ENCODE data around the gene SPX.

- no peak for TF ChIP-seq CTCF (IDR thresholded peaks at IDR 0.05 in 4 of 5, conservative IDR thresholded peaks at IDR 0.05 in 1 of 5)
- no peak for TF ChIP-seq POLR2A (IDR thresholded peaks at IDR 0.05)
Measured at GRCh38 chr12:21542403-21542802, 16.3 kb downstream of the SPX start.
